ENCODE data around the gene GCC2.
A peak's percentile ranks its signal among the peaks of the same experiment; 100 is the strongest.
"Not testable (repeated sequence)": the region's sequence is repeated elsewhere in the genome, so short reads cannot be mapped to it uniquely, and the experiment has no call there.

GCC2 gene, protein sequence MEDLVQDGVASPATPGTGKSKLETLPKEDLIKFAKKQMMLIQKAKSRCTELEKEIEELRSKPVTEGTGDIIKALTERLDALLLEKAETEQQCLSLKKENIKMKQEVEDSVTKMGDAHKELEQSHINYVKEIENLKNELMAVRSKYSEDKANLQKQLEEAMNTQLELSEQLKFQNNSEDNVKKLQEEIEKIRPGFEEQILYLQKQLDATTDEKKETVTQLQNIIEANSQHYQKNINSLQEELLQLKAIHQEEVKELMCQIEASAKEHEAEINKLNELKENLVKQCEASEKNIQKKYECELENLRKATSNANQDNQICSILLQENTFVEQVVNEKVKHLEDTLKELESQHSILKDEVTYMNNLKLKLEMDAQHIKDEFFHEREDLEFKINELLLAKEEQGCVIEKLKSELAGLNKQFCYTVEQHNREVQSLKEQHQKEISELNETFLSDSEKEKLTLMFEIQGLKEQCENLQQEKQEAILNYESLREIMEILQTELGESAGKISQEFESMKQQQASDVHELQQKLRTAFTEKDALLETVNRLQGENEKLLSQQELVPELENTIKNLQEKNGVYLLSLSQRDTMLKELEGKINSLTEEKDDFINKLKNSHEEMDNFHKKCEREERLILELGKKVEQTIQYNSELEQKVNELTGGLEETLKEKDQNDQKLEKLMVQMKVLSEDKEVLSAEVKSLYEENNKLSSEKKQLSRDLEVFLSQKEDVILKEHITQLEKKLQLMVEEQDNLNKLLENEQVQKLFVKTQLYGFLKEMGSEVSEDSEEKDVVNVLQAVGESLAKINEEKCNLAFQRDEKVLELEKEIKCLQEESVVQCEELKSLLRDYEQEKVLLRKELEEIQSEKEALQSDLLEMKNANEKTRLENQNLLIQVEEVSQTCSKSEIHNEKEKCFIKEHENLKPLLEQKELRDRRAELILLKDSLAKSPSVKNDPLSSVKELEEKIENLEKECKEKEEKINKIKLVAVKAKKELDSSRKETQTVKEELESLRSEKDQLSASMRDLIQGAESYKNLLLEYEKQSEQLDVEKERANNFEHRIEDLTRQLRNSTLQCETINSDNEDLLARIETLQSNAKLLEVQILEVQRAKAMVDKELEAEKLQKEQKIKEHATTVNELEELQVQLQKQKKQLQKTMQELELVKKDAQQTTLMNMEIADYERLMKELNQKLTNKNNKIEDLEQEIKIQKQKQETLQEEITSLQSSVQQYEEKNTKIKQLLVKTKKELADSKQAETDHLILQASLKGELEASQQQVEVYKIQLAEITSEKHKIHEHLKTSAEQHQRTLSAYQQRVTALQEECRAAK (N-terminal part only)
- total RNA-seq, result 97.1 to 366 (median 266) reads per million in 3 experiments

DNA sequence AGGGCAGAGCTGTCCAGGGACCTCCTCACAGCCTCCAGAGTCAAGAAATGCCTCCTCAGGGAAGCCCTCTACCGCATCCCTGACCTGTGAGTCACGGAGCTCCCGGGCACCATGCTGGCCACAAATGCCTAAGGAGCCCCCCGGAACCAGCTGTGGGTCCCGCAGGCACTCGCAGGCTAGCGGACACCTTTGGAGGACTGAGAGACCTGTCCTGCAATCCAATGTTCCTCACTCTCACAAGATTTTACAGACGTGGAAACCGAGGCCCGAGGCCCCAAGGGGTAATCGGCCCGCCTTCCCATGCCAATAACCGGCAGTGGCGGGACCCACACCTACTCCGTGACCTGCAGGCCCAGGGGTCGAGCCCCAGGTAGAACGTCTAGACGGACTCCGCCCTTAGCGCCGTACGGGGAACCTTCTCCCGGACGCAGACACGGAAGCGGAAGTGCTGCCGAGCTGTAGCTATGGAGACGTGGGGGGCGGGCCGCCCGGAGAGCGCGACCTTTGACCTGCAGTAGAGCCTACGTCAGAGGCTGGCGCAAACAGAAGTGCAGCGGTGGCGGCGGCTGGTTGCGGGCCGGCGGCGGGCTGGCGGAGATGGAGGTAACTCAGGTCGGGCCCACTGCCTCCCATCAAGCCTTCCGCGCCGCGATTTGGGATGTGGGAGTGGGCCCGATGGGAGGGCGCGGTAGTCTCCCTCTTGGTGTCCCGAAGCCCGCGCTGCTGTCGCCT, at the start of gene GCC2:
Gene GCC2 (plus strand): TSS at position 529 of the 732 bp plus-strand sequence. CDS start 69 bp downstream, at position 598.
- DNase-seq, result peak; percentile 96

DNA sequence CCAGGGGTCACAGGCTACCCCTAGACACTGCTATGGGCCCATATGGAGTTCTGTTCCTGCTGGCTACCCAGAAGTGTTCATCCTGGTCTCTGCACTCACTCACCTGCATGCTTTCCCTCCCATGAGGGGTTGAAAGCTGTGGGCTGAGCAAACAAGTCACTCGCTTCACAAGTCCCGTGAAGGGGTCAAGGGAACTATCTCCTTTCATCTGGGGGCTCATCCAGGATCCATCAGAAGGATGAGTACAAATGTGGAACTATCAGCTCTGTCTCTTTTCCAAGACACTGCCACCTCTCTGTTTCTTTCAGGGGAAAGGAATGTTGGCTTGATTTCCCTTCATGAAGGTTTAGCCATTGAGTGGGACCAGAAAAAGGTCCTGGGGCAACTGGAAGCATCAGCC, 49.5 kb upstream of the GCC2 start:
- DNase-seq, result no peak

DNA sequence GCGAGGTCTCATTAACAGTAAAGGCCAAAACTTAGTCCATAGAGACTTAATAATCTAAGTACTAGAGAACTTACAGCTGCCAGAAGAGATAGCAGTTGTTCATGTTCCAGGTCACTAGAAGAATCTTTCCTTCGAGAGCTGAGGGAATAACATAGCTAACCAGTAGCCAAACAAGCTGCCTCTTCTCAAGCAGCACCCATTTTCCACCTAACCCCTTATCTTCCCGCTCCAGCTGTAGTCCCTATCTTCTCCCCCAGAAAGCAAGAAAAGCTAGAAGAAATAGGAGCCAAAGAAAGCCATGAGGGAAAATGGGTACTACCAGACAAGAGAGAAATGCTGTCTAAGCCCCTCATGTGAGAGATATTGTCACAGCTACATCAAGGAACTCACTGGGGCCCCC, 47.2 kb upstream of the GCC2 start:
- DNase-seq, result no peak

DNA sequence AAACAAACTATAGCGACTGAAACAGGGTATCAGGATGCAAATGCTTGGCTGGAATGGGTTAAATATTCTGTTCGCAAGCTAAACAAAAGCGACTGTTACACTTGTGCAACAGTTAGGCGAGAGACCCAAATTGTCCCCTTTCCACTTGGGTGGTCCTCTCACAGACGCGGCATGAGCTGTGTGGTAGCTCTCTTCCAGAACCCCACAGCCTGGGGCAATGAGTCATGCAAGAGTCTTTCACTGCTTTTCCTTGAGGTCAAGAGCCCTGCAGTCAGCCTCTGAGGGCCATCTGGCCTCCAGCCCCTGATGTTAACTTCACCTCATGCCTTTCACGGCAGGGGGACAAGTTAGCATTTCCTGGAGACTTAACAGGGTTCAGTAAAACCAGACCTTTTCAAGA, 45.5 kb upstream of the GCC2 start:
- no peak for DNase-seq

DNA sequence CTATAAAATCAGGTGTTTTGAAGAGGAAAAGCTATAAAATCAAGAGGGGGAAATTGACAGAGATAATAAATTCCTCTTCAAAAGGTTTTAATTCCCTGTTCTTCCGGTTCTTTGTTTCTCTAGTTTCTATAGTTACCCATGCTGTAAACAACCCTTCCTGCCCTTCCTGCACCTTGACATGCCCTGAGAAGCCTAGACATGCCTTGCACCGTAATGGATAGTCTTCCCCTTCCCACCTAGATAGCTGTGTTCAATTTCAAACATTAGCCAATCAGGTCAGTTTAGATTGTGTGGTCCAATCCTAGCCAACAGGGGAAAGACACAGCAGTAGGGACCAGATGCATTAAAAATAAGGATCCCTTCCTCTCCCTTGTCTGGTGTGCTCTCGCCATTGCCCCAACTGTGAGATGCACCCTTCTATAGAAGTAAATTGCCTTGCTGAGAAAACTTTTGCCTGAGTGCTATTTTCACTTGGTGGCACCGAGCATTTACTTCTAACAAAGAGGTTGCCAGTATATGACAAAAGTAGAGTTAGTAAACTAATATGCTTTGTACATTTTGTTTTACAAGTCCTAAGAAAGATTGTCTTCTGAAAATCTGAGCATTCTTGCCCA, 44.1 kb upstream of the GCC2 start:
- DNase-seq, result no peak

DNA sequence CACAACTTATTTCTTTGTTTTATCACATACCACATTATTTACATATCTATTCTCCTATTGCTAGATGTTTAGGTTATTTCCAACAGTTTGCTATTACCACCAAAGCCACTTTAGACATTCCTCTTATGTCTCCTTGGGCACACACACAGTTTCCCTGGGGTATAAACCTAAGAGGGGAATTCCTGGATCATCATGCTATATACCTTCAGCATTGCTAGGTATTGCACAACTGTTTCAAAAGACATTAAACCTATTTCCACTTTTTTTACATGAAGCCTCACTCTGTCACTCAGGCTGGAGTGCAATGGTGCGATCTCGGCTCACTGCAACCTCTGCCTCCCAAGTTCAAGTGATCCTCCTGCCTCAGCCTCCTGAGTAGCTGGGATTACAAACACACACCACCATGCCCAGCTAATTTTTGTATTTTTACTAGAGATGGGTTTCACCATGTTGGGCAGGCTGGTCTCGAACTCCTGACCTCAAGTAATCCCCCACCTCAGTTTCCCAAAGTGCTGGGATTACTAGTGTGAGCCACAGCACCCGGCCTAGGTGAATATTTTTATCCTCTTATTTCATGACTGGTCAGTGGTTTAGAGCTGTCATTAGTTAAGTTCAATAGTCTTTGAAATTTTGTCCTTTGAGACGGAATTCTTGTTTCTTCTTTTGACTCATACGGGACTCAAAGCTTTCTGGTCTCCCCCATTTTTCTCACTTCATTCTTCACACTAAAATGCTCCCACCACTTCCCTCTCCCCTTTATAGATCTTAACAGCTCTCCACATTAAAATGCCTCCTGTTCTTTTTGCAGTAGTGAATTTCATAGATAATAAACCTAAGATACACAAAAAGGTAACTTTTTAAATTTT, 40.9 kb upstream of the GCC2 start:
- DNase-seq, result no peak

DNA sequence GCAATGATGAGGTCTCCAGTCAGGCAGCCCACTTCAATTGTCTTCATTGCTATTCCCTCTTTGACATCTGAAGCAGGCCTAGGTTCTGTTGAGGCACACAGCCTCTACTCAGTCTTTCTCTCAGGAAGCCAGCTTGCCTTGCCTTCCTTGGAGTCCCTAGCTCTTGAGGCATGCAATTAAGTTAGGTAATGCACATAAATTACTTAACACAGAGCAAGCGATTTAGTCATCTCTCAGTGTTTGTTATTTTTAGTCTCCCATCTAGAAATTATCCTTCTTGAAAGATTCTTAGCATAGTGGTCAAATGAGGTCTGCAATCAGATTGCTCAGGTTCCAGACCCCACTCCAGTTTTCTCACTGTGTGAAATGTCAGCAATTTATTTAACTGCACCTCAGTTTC, 39.2 kb upstream of the GCC2 start:
- no peak for DNase-seq

DNA sequence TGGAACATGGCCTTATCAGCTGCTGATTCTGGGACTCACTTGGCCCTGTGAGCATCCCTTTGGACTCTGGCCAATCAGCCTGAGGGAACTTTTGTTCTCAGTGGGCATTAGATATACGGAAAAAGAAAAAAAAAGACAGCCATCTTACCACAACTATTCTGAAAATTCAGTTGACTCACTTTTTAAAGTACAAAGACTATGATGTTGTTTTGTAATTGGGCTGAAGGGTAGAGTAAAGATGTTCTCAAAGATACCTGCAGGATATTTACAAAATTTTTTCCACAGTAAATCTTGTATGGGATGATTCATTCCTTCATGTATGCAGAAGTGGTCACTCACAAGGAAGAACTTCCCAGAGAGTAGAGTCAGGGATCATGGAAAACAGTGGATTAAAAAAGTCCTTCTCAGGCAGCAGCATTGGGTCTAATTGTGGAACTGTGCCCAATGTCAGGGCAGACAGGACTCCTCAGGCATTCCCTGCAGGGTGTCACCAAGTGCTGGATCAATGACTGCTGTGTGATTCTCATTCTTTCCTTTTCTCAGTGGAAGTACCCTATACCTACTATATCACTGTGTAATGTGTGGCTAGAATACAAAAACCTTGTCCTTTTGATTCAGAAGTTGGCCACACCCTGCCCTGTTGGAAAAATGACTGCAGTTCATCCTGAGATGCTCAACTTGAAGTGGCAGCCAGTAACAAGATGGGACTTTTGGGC, 35.9 kb upstream of the GCC2 start:
- no peak for DNase-seq

DNA sequence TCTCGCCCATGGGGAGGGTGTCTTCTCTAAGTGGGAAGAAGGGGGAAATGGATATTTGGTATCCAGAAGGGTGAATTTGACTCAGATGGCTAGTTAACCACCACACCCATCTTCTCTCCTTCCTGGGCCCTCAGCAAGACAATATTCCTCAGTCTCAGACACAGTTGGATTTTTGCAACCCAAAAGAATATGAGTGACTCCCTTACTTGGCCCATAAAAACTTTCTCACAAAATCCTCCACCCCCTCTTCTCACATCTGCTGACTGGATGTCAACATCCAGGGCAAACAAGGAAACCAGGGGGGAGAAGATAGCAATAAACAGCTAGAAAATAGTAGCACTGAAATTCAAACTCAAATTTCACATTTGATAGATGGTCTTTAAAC, 35.3 kb upstream of the GCC2 start:
- DNase-seq, result no peak

DNA sequence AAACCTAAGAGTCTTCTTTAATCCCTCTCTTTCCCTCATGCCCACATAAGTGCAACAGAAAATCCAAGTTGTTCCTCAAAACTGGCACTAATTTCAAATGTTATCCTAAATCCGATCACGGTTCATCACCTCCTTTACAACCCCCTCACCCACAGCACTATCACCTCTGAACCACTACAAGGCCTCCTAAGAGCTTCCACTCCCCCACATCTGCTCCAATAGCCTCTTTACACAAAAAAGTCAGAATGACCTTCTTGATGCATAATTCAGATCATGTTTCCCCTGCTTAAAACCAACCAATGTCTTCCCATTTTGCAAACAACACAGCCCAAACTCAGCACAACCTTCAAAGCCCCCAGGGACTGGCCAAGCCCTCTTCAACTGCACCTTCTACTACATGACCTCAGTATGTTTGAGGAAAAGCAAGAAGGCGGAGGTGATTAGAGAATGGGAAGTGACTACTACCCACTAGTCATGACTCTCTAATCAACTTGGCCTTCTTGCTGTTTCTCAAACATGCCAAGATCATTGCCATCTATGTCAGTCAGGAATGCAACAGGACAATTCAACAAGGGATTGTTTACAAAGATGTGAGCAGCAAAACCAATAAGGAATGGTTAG, 34.6 kb upstream of the GCC2 start:
- DNase-seq, result no peak

DNA sequence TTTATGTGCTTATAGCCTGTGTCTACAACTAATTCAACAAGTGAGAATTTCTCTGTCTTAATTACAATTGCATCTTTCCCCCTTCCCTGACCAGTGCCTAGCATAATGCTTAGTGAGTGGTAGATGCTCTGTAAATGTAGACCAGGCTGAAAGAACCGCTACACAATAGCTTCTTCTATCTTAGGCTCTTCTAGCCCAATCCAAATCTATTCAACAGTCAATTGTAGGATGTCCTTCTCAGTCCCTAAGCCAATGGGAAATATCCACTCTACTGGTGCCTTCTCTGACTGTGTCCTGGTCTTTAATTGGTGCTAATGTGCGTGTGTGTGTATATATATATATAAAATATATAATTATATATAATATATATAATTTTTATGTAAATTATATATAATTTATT, 34.1 kb upstream of the GCC2 start:
- no peak for DNase-seq

DNA sequence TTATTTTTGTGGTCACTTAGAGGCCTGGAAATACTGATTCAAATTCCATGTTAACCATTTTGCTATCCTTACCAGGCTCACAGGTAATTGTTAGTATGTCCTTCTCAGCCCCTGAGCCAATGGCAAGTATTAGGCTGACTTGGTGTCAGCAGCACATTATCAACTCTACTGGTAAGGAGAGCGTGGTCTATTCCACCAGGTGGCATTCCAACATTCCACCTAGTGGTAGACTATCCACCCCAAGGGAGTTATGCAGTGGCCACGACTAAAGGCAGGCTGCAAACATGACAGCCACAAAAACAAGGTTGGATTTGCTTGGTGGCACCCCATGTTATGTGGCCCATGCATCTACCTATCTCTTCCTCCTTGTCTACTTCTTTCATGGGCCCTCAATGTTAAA, 31.8 kb upstream of the GCC2 start:
- no peak for DNase-seq

DNA sequence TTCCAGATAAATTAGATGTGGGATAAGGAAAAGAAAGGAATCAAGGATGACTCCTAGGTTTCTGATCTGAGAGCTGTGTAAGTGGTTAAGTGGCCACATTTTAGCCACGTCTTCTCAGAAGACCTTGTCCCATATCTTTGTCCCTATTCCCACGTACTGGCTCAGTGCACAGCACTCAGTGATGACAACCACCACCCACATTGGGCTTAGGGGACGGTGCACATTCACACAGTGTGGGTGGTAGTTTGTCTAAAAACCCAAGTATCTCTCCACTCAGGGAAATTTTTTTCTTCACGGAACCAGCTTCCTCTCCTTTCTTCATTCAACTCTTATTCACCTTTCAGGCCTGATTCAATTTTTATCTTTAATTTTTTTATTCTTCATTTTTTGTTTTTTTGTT, 30.6 kb upstream of the GCC2 start:
- DNase-seq, result no peak

DNA sequence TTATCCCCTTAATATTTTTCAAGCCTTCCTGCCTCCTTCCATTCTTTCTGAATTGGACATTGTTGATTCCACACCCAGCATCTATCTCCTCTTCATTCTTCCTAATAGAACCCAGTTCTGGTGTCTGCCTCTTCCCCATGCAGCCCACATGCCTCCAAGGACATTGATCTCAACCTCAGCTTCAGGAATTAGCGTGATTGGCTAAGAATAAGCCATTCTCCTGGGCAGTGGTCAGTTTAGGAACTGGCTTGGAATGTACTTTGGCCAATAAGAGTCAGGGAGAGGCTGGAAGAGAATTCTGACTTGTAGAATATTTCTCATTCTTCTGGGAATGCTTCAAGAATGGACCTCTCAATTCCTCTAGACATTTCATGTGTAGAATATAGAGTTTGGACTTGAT, 25.9 kb upstream of the GCC2 start:
- DNase-seq, result no peak

DNA sequence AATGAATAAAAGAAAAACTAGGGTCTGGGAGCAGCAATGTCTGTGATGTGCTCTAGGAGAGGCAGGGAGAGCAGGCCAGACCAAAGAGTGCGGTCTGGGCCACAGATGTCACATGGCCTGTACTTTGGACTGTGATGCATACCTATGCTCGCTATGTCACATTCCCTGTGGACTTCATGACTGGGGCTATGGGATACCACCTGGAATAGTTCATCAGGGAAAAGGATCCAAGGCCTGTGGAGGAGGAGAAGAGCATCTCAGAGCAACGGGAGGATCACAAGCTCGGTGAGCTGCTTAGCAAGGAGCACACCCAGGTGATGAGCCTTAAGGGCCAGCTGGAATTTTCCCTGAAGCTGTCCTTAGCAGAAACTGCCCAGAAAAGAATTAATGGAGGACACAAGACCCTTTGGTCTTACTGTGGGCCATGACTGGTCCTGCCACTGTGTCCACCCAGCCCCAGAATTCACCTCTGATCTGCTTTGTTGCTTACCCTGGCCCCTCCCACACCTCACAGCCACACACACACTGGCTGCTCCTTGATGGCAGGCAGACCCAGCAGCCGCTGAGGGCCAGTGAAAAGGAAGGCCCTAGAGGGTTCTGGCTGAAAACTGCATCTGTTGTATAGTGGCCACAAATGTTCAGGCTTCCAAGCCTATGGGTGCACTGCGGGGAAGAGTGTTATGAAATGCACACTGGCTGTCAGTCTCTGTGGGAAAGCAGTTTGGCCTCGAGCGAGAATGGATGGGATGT, 25.3 kb upstream of the GCC2 start:
- DNase-seq, result no peak

DNA sequence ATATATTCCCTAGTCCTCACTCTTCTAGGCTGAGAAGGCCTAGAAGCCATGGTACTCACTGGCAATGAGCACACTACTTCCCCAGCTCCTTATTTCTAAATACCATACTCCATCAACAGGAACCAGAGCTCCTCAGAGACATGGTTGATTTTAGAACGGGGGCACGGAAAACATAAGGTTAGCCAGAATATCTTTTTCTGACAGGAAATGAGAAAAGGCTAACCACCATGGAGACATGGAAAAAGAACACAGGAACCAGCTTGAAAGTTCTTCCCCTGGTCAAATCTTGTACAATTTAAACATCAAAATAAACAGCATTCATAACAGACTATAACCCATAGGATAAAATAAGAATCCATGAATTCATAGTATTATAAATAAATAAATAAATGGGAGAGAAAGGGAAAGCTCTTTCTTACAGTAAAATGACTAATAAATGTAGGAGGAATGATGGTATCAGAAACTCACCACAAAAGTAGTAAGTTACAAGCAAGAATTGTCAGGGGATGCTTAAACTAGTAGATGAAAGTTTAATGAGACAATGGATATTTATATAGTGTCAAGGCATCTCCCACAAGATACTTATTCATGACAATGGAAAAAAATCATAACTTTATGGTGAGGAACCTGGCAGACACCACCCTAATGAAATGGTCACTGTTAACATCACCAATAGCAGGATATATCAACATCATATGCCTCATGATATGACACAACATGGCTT, 20.6 kb upstream of the GCC2 start:
- no peak for DNase-seq

DNA sequence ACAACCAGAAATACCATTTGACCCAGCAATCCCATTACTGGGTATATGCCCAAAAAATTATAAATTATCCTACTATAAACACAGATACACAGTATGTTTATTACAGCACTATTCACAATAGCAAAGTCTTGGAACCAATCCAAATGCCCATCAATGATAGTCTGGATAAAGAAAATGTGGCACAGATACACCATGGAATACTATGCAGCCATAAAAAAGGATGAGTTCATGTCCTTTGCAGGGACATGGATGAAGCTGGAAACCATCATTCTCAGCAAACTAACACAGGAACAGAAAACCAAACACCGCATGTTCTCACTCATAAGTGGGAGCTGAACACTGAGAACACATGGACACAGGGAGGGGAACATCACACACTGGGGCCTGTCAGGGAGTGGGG, 13.4 kb upstream of the GCC2 start:
- DNase-seq, result not testable (repeated sequence)

DNA sequence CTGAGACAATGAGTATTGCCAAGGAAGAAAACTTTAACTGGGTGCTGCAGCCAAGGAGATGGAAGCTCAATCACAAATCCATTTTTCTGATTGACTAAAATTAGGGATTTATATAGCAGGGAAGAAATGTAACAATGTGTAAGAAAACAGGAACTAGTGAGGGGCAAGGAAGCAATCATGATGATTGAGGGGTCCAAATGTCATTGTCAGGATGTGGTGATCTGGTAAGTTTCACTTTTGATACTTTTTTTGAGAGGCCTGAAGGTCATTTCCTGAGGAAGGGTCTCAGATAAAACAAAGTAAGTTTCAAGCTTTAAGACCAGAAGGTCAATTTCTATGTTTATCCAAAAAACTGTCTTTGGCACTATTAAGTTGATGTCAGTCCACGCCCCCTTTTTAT, 12.0 kb upstream of the GCC2 start:
- DNase-seq, result no peak
